Left ventricle myocardium inferior (tissue), 1 donor: ENCODE measurements around the gene DENND4A. TPM values are rescaled to one million over a fixed set of nuclear protein-coding genes. Genes with fewer than 3 reads are reported as not detected.
"Not testable (repeated sequence)": the region's sequence is repeated elsewhere in the genome, so short reads cannot be mapped to it uniquely, and the experiment has no call there.

ENCODE experiments used
- DNase-seq: peaks from one replicate; pipeline ENCODE4 v3.0.0-alpha.2; 2020
- H3K27ac ChIP-seq: fragments of 200-600 bp; replicated peaks from 2 replicates; pipeline ENCODE4 v1.8.0; 2021
- H3K27me3 ChIP-seq: fragments of 200-600 bp; 2 replicates; pipeline ENCODE4 v1.8.0; 2021; ENCODE audit warnings: low read depth
- H3K36me3 ChIP-seq: fragments of 200-600 bp; 2 replicates; pipeline ENCODE4 v1.8.0; 2021
- H3K4me1 ChIP-seq: fragments of 200-600 bp; 2 replicates; pipeline ENCODE4 v1.8.0; 2021
- H3K4me3 ChIP-seq: fragments of 200-600 bp; 2 replicates; pipeline ENCODE4 v1.8.0; 2021; ENCODE audit warnings: mild to moderate bottlenecking, moderate library complexity
- H3K9me3 ChIP-seq: fragments of 200-600 bp; replicated peaks from 2 replicates; pipeline ENCODE4 v1.8.0; 2021
- CTCF ChIP-seq: fragments of 200-600 bp; IDR thresholded peaks from 2 replicates; pipeline ENCODE4 v1.8.0; 2021; ENCODE audit warnings: antibody characterized with exemption, mild to moderate bottlenecking, borderline replicate concordance
- intact Hi-C: fragments of 100-400 bp; cut with micrococcal nuclease; formaldehyde crosslinking; loops from one replicate; pipeline ENCODE4 v1.11.0; 2022
- total RNA-seq: library from RNA; stranded (reverse); fragmentation: NEBNext Ultra II Directional; extraction: Animal tissue kit (Norgen Biotek cat#: 25700); gene quantifications from one replicate; pipeline ENCODE4 v1.2.1, GENCODE V29; 2021
- donor health status: DM: no; HTN: yes; CAD: no; lungs with severe emphysema.

The DENND4A gene
- total RNA-seq, 1 donor from 2014 or later: 13.5 TPM

GRCh38 chr15:65816441-65816840, 24.3 kb upstream of the DENND4A start:
- intact Hi-C loops: no loop called here
- TF ChIP-seq CTCF: no peak

GRCh38 chr15:65816008-65816407, 23.9 kb upstream of the DENND4A start:
- H3K27me3 ChIP-seq, H3K4me3 ChIP-seq, intact Hi-C loops, H3K27ac ChIP-seq, H3K36me3 ChIP-seq, DNase-seq: not testable (repeated sequence)
- Histone ChIP-seq H3K4me1 (peaks cover 14% of the 10 kb centered on the region), H3K9me3 (peaks cover 14% of the 10 kb centered on the region)

More at GRCh38 chr15:65816441-65816840, 24.3 kb upstream of the DENND4A start:
- Histone ChIP-seq H3K4me1 (peaks cover 14% of the 10 kb centered on the region), H3K27me3 (no peaks in the 10 kb centered on the region), H3K27ac (no peak overlapping the region), H3K9me3 (peaks cover 12% of the 10 kb centered on the region), H3K36me3 (no peaks in the 10 kb centered on the region), H3K4me3 (no peak overlapping the region)
- no peak for DNase-seq

DNA sequence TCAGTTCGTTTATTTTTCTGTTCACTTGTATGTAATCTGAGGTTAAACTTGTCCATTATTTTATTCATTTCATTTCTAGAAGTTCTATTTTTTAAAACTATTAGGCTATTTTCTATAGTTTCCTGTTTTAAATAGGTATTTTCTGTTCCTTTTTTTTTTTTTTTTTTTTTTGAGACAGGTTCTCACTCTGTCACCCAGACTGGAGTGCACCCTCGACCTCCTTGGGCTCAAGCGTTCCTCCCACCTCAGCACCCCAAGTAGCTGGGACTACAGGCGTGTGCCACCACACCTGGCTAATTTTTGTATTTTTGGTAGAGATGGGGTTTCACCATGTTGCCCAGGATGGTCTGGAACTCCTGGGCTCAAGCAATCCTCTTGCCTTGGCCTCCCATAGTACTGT, 22.2 kb upstream of the DENND4A start:
- H3K27me3 ChIP-seq, H3K27ac ChIP-seq, H3K4me3 ChIP-seq, intact Hi-C loops, DNase-seq, H3K4me1 ChIP-seq, H3K36me3 ChIP-seq: not testable (repeated sequence)
- peaks cover 14% of the 10 kb centered on the region for H3K9me3 ChIP-seq

GRCh38 chr15:65812916-65813315, 20.8 kb upstream of the DENND4A start:
- intact Hi-C loops: no loop called here
- no peak for DNase-seq
- no peak overlapping the region for H3K27ac ChIP-seq

GRCh38 chr15:65812467-65812866, 20.4 kb upstream of the DENND4A start:
- Histone ChIP-seq H3K27ac (no peak overlapping the region), H3K4me3 (no peak overlapping the region), H3K4me1 (no peaks in the 10 kb centered on the region), H3K9me3 (peaks cover 14% of the 10 kb centered on the region), H3K36me3 (no peaks in the 10 kb centered on the region), H3K27me3 (no peaks in the 10 kb centered on the region)
- no peak for TF ChIP-seq CTCF
- DNase-seq: no peak
- intact Hi-C loops: no loop called here

More at GRCh38 chr15:65812916-65813315, 20.8 kb upstream of the DENND4A start:
- H3K4me1 ChIP-seq: no peaks in the 10 kb centered on the region
- H3K27me3 ChIP-seq: no peaks in the 10 kb centered on the region
- H3K36me3 ChIP-seq: no peaks in the 10 kb centered on the region
- no peak for TF ChIP-seq CTCF
- H3K4me3 ChIP-seq: no peak overlapping the region
- H3K9me3 ChIP-seq: peaks cover 14% of the 10 kb centered on the region

- intact Hi-C loops: no loop called here
- no peaks in the 10 kb centered on the region for H3K4me1 ChIP-seq
- H3K9me3 ChIP-seq: peaks cover 14% of the 10 kb centered on the region
- H3K4me3 ChIP-seq: no peak overlapping the region
- DNase-seq: no peak
- no peaks in the 10 kb centered on the region for H3K27me3 ChIP-seq
- TF ChIP-seq CTCF: no peak
- H3K36me3 ChIP-seq: no peaks in the 10 kb centered on the region
- H3K27ac ChIP-seq: no peak overlapping the region
These were observed 19.7 kb upstream of the DENND4A start for GRCh38 chr15:65811835-65812234.

DNA sequence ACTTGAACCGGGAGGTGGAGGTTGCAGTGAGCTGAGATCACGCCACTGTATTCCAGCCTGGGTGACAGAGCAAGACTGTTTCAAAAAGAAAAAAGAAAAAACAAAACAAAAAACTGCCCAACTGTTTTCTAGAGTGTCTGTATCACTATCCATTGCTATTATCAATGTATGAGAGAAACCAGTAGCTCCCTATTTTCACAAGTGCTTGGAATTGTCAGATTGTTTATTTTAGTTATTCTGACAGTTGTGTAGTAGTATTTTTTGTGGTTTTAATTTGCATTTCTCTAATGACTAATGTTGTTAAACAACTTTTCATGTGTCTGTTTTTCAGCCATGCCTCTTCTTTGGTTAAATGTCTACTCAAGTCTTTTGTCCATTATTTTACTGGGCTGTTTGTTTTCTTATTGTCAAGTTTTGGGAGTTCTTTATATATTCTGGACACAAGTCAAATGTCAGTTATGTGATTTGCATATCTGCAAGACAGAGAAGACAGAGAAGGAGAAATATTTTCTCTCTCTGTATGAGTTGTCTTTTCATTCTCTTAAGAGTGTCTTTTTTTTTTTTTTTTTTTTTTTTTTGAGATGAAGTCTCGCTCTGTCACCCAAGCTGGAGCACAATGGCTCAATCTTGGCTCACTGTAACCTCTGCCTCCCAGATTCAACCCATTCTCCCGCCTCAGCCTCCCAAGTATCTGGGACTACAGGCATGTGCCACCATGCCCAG, 19.1 kb upstream of the DENND4A start:
- H3K9me3 ChIP-seq: peaks cover 14% of the 10 kb centered on the region
- DNase-seq, H3K27me3 ChIP-seq, H3K27ac ChIP-seq, H3K4me1 ChIP-seq, H3K36me3 ChIP-seq, H3K4me3 ChIP-seq, intact Hi-C loops: not testable (repeated sequence)
